ENCODE data around the gene KCND3. TPM values are rescaled to one million over a fixed set of nuclear protein-coding genes. Genes with fewer than 3 reads are reported as not detected.

The KCND3 gene
- total RNA-seq, 1 donor from 2014 or later = 8.1 TPM

- intact Hi-C loops (cut with DNase I) = no loop called here
- DNase-seq (ENCODE audit: extremely low spot score in 2 of 2) = no peak
- no peak overlapping the region for H3K27ac ChIP-seq
- H3K9me3 ChIP-seq = no peaks in the 10 kb centered on the region
- H3K36me3 ChIP-seq = no peaks in the 10 kb centered on the region
- H3K4me1 ChIP-seq = no peaks in the 10 kb centered on the region
- H3K4me3 ChIP-seq = no peak overlapping the region
- TF ChIP-seq CTCF (IDR thresholded peaks at IDR 0.05) (no peak), POLR2AphosphoS5 (IDR thresholded peaks at IDR 0.05; ENCODE audit: insufficient read depth in 1 of 2, low read depth in 1 of 2) (no peak), POLR2A (IDR thresholded peaks at IDR 0.05) (no peak)
- no peaks in the 10 kb centered on the region for H3K27me3 ChIP-seq
Measured at GRCh38 chr1:111977378-111977777, 12.1 kb downstream of the KCND3 start.

- Histone ChIP-seq H3K4me1 (no peaks in the 10 kb centered on the region), H3K36me3 (no peaks in the 10 kb centered on the region), H3K27me3 (no peaks in the 10 kb centered on the region), H3K4me3 (no peak overlapping the region), H3K27ac (no peak overlapping the region), H3K9me3 (no peaks in the 10 kb centered on the region)
- TF ChIP-seq POLR2AphosphoS5 (IDR thresholded peaks at IDR 0.05; ENCODE audit: insufficient read depth in 1 of 2, low read depth in 1 of 2) (no peak), CTCF (IDR thresholded peaks at IDR 0.05) (no peak), POLR2A (IDR thresholded peaks at IDR 0.05) (no peak)
- intact Hi-C loops (cut with DNase I) = no loop called here
- DNase-seq (ENCODE audit: extremely low spot score in 2 of 2) = no peak
Measured at GRCh38 chr1:111976842-111977241, 12.6 kb downstream of the KCND3 start.

- Histone ChIP-seq H3K4me1 (no peaks in the 10 kb centered on the region), H3K27me3 (no peaks in the 10 kb centered on the region), H3K9me3 (no peaks in the 10 kb centered on the region), H3K36me3 (no peaks in the 10 kb centered on the region), H3K27ac (no peak overlapping the region), H3K4me3 (no peak overlapping the region)
- intact Hi-C loops (cut with DNase I) = no loop called here
- DNase-seq (ENCODE audit: extremely low spot score in 2 of 2) = no peak
- TF ChIP-seq POLR2A (IDR thresholded peaks at IDR 0.05) (no peak), POLR2AphosphoS5 (IDR thresholded peaks at IDR 0.05; ENCODE audit: insufficient read depth in 1 of 2, low read depth in 1 of 2) (no peak), CTCF (IDR thresholded peaks at IDR 0.05) (no peak)
Measured at GRCh38 chr1:111976332-111976731, 13.1 kb downstream of the KCND3 start.

GRCh38 chr1:111973150-111973790 is 16.2 kb downstream of the KCND3 start:
- no peak for DNase-seq (ENCODE audit: extremely low spot score in 2 of 2)
- TF ChIP-seq POLR2A (IDR thresholded peaks at IDR 0.05) = no peak
- no peak for TF ChIP-seq POLR2AphosphoS5 (IDR thresholded peaks at IDR 0.05; ENCODE audit: insufficient read depth in 1 of 2, low read depth in 1 of 2)
- no peak for TF ChIP-seq CTCF (IDR thresholded peaks at IDR 0.05)
- H3K27ac ChIP-seq = no peak overlapping the region
- H3K27me3 ChIP-seq = no peaks in the 10 kb centered on the region
- no peaks in the 10 kb centered on the region for H3K36me3 ChIP-seq
- H3K4me1 ChIP-seq = no peaks in the 10 kb centered on the region
- intact Hi-C loops (cut with DNase I) = no loop called here
- no peaks in the 10 kb centered on the region for H3K9me3 ChIP-seq
- no peak overlapping the region for H3K4me3 ChIP-seq

DNA sequence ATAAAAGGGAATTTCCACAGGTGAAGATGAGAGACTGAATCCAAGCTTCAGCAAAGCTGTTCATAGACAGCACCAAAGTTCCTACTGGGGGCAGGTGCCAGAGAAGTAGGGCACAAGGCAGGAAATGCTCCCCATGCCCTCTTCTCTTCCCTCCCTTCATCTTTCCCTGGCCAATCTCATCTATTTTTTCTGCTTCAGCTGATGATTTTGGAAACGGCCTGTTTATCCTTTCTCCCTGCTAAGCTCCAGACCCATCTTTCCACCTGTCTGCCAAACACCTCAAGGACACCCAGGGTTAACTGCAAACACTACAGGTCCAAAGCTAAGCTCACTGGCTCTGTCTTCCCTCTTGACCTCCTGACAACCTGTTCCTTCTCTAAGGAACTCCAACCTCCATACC is 18.1 kb downstream of the KCND3 start:
- intact Hi-C loops (cut with DNase I) = no loop called here
- no peak overlapping the region for H3K27ac ChIP-seq
- no peak for DNase-seq (ENCODE audit: extremely low spot score in 2 of 2)
- TF ChIP-seq POLR2A (IDR thresholded peaks at IDR 0.05) = no peak
- TF ChIP-seq CTCF (IDR thresholded peaks at IDR 0.05) = no peak
- no peak for TF ChIP-seq POLR2AphosphoS5 (IDR thresholded peaks at IDR 0.05; ENCODE audit: insufficient read depth in 1 of 2, low read depth in 1 of 2)
- no peaks in the 10 kb centered on the region for H3K27me3 ChIP-seq
- no peaks in the 10 kb centered on the region for H3K9me3 ChIP-seq
- H3K36me3 ChIP-seq = no peaks in the 10 kb centered on the region
- no peaks in the 10 kb centered on the region for H3K4me1 ChIP-seq
- no peak overlapping the region for H3K4me3 ChIP-seq
